ENCODE results near the gene GIMAP2.
"Not testable (repeated sequence)": the region's sequence is repeated elsewhere in the genome, so short reads cannot be mapped to it uniquely, and the experiment has no call there.

Gene GIMAP2

GRCh38 chr7:150675714-150676113, 9.8 kb upstream of the GIMAP2 start:
- DNase-seq (ENCODE audit: insufficient read length, low spot score) (no peak), FAIRE-seq (peak; percentile 45)
- no peak for TF ChIP-seq POU2F2 (IDR thresholded peaks at IDR 0.05; ENCODE audit: low read depth, low read length)
- TF ChIP-seq POLR2AphosphoS5 (IDR thresholded peaks at IDR 0.05; ENCODE audit: low read depth, low read length) = no peak
- no peak for TF ChIP-seq SPI1 (IDR thresholded peaks at IDR 0.05; ENCODE audit: low read depth, low read length)
- TF ChIP-seq POLR2A (IDR thresholded peaks at IDR 0.05; ENCODE audit: low read depth, low read length) = no peak
- no peak for TF ChIP-seq PAX5 (IDR thresholded peaks at IDR 0.05; ENCODE audit: insufficient read depth, low read length, severe bottlenecking)
- no peak for TF ChIP-seq TAF1 (IDR thresholded peaks at IDR 0.05; ENCODE audit: low read depth, low read length)

GRCh38 chr7:150676276-150676675, 9.2 kb upstream of the GIMAP2 start:
- not testable (repeated sequence) for FAIRE-seq

GRCh38 chr7:150676854-150677253, 8.7 kb upstream of the GIMAP2 start:
- not testable (repeated sequence) for DNase-seq (ENCODE audit: insufficient read length, low spot score); FAIRE-seq

More at GRCh38 chr7:150676276-150676675, 9.2 kb upstream of the GIMAP2 start:
- DNase-seq (ENCODE audit: insufficient read length, low spot score) = not testable (repeated sequence)

- DNase-seq (ENCODE audit: insufficient read length, low spot score); FAIRE-seq: not testable (repeated sequence)
Measured at GRCh38 chr7:150678601-150679000, 6.9 kb upstream of the GIMAP2 start.

- DNase-seq (ENCODE audit: insufficient read length, low spot score); FAIRE-seq: not testable (repeated sequence)
Measured at GRCh38 chr7:150680364-150680763, 5.1 kb upstream of the GIMAP2 start.

GRCh38 chr7:150686030-150686631, 625 bp downstream of the GIMAP2 start:
- TF ChIP-seq POLR2AphosphoS5 (IDR thresholded peaks at IDR 0.05; ENCODE audit: low read depth, low read length) (no peak), TAF1 (IDR thresholded peaks at IDR 0.05; ENCODE audit: low read depth, low read length) (0 out of 2 replicates have a peak, but pooled peaks have one; percentile 14)
- FAIRE-seq = peak; percentile 77
- DNase-seq (ENCODE audit: insufficient read length, low spot score) = no peak

- TF ChIP-seq TAF1 (IDR thresholded peaks at IDR 0.05; ENCODE audit: low read depth, low read length) (no peak), SPI1 (IDR thresholded peaks at IDR 0.05; ENCODE audit: low read depth, low read length) (no peak), POLR2A (IDR thresholded peaks at IDR 0.05; ENCODE audit: low read depth, low read length) (no peak), POU2F2 (IDR thresholded peaks at IDR 0.05; ENCODE audit: low read depth, low read length) (no peak), POLR2AphosphoS5 (IDR thresholded peaks at IDR 0.05; ENCODE audit: low read depth, low read length) (no peak), PAX5 (IDR thresholded peaks at IDR 0.05; ENCODE audit: insufficient read depth, low read length, severe bottlenecking) (no peak)
- FAIRE-seq (no peak), DNase-seq (ENCODE audit: insufficient read length, low spot score) (no peak)
Measured at GRCh38 chr7:150688630-150689029, 3.1 kb downstream of the GIMAP2 start.

GRCh38 chr7:150695654-150696053, 10.1 kb downstream of the GIMAP2 start:
- DNase-seq (ENCODE audit: insufficient read length, low spot score) = no peak
- TF ChIP-seq POLR2AphosphoS5 (IDR thresholded peaks at IDR 0.05; ENCODE audit: low read depth, low read length) (no peak), PAX5 (IDR thresholded peaks at IDR 0.05; ENCODE audit: insufficient read depth, low read length, severe bottlenecking) (no peak), SPI1 (IDR thresholded peaks at IDR 0.05; ENCODE audit: low read depth, low read length) (no peak), POLR2A (IDR thresholded peaks at IDR 0.05; ENCODE audit: low read depth, low read length) (no peak), POU2F2 (IDR thresholded peaks at IDR 0.05; ENCODE audit: low read depth, low read length) (no peak), TAF1 (IDR thresholded peaks at IDR 0.05; ENCODE audit: low read depth, low read length) (no peak)
- FAIRE-seq = no peak

GRCh38 chr7:150703209-150703608, 17.7 kb downstream of the GIMAP2 start:
- FAIRE-seq (no peak), DNase-seq (ENCODE audit: insufficient read length, low spot score) (no peak)
- TF ChIP-seq TAF1 (IDR thresholded peaks at IDR 0.05; ENCODE audit: low read depth, low read length) (no peak), POLR2A (IDR thresholded peaks at IDR 0.05; ENCODE audit: low read depth, low read length) (no peak), POU2F2 (IDR thresholded peaks at IDR 0.05; ENCODE audit: low read depth, low read length) (no peak), PAX5 (IDR thresholded peaks at IDR 0.05; ENCODE audit: insufficient read depth, low read length, severe bottlenecking) (no peak), SPI1 (IDR thresholded peaks at IDR 0.05; ENCODE audit: low read depth, low read length) (no peak), POLR2AphosphoS5 (IDR thresholded peaks at IDR 0.05; ENCODE audit: low read depth, low read length) (no peak)

- TF ChIP-seq SPI1 (IDR thresholded peaks at IDR 0.05; ENCODE audit: low read depth, low read length) = no peak
- no peak for TF ChIP-seq POU2F2 (IDR thresholded peaks at IDR 0.05; ENCODE audit: low read depth, low read length)
- no peak for TF ChIP-seq POLR2A (IDR thresholded peaks at IDR 0.05; ENCODE audit: low read depth, low read length)
- TF ChIP-seq TAF1 (IDR thresholded peaks at IDR 0.05; ENCODE audit: low read depth, low read length) = no peak
- no peak for TF ChIP-seq POLR2AphosphoS5 (IDR thresholded peaks at IDR 0.05; ENCODE audit: low read depth, low read length)
- TF ChIP-seq PAX5 (IDR thresholded peaks at IDR 0.05; ENCODE audit: insufficient read depth, low read length, severe bottlenecking) = no peak
- DNase-seq (ENCODE audit: insufficient read length, low spot score) (no peak), FAIRE-seq (no peak)
Measured at GRCh38 chr7:150715293-150715692, 29.8 kb downstream of the GIMAP2 start.

- peak; percentile 23 for FAIRE-seq
- TF ChIP-seq TAF1 (IDR thresholded peaks at IDR 0.05; ENCODE audit: low read depth, low read length) (no peak), POLR2AphosphoS5 (IDR thresholded peaks at IDR 0.05; ENCODE audit: low read depth, low read length) (no peak), SPI1 (IDR thresholded peaks at IDR 0.05; ENCODE audit: low read depth, low read length) (no peak), PAX5 (IDR thresholded peaks at IDR 0.05; ENCODE audit: insufficient read depth, low read length, severe bottlenecking) (no peak), POU2F2 (IDR thresholded peaks at IDR 0.05; ENCODE audit: low read depth, low read length) (no peak), POLR2A (IDR thresholded peaks at IDR 0.05; ENCODE audit: low read depth, low read length) (no peak)
- no peak for DNase-seq (ENCODE audit: insufficient read length, low spot score)
Measured at GRCh38 chr7:150715738-150716137, 30.2 kb downstream of the GIMAP2 start.
